Left ventricle myocardium inferior (tissue), 1 donor: ENCODE data around the gene SPINK8. TPM values are rescaled to one million over a fixed set of nuclear protein-coding genes. Genes with fewer than 3 reads are reported as not detected.

Experiments used
- DNase-seq: peaks from one replicate; pipeline ENCODE4 v3.0.0-alpha.2; 2020
- H3K27ac ChIP-seq: fragments of 200-600 bp; replicated peaks from 2 replicates; pipeline ENCODE4 v1.8.0; 2021
- H3K27me3 ChIP-seq: fragments of 200-600 bp; 2 replicates; pipeline ENCODE4 v1.8.0; 2021; ENCODE audit warnings: low read depth
- H3K36me3 ChIP-seq: fragments of 200-600 bp; 2 replicates; pipeline ENCODE4 v1.8.0; 2021
- H3K4me1 ChIP-seq: fragments of 200-600 bp; 2 replicates; pipeline ENCODE4 v1.8.0; 2021
- H3K4me3 ChIP-seq: fragments of 200-600 bp; 2 replicates; pipeline ENCODE4 v1.8.0; 2021; ENCODE audit warnings: mild to moderate bottlenecking, moderate library complexity
- H3K9me3 ChIP-seq: fragments of 200-600 bp; replicated peaks from 2 replicates; pipeline ENCODE4 v1.8.0; 2021
- intact Hi-C: fragments of 100-400 bp; cut with micrococcal nuclease; formaldehyde crosslinking; loops from one replicate; pipeline ENCODE4 v1.11.0; 2022
- microRNA-seq: library from miRNA; unstranded; fragments of <30 nt; microRNA quantifications from one replicate; pipeline ENCODE4 v1.2.0, GENCODE V29; 2020
- total RNA-seq: library from RNA; stranded (reverse); fragmentation: NEBNext Ultra II Directional; extraction: Animal tissue kit (Norgen Biotek cat#: 25700); gene quantifications from one replicate; pipeline ENCODE4 v1.2.1, GENCODE V29; 2021
- TF ChIP-seq, protein P1 (sequence below): fragments of 200-600 bp; IDR thresholded peaks from 2 replicates; pipeline ENCODE4 v1.8.0; 2021; ENCODE audit warnings: antibody characterized with exemption, mild to moderate bottlenecking, borderline replicate concordance
- donor health status: DM: no; HTN: yes; CAD: no; lungs with severe emphysema.

Gene SPINK8
- total RNA-seq, 1 donor from 2014 or later = not detected

- Histone ChIP-seq H3K9me3 (no peaks in the 10 kb centered on the region), H3K4me3 (no peak overlapping the region), H3K27ac (no peak overlapping the region), H3K27me3 (no peaks in the 10 kb centered on the region), H3K4me1 (peaks cover 12% of the 10 kb centered on the region), H3K36me3 (peaks cover 30% of the 10 kb centered on the region)
- intact Hi-C loops = no loop called here
- TF ChIP-seq, protein P1, sequence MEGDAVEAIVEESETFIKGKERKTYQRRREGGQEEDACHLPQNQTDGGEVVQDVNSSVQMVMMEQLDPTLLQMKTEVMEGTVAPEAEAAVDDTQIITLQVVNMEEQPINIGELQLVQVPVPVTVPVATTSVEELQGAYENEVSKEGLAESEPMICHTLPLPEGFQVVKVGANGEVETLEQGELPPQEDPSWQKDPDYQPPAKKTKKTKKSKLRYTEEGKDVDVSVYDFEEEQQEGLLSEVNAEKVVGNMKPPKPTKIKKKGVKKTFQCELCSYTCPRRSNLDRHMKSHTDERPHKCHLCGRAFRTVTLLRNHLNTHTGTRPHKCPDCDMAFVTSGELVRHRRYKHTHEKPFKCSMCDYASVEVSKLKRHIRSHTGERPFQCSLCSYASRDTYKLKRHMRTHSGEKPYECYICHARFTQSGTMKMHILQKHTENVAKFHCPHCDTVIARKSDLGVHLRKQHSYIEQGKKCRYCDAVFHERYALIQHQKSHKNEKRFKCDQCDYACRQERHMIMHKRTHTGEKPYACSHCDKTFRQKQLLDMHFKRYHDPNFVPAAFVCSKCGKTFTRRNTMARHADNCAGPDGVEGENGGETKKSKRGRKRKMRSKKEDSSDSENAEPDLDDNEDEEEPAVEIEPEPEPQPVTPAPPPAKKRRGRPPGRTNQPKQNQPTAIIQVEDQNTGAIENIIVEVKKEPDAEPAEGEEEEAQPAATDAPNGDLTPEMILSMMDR = no peak
- DNase-seq = no peak
Observed at GRCh38 chr3:48269592-48269991, 63.9 kb downstream of the SPINK8 start.

- TF ChIP-seq, protein P1 = no peak
- no peak for DNase-seq
- peaks cover 35% of the 10 kb centered on the region for H3K36me3 ChIP-seq
- H3K9me3 ChIP-seq = no peaks in the 10 kb centered on the region
- H3K4me3 ChIP-seq = no peak overlapping the region
- H3K27ac ChIP-seq = no peak overlapping the region
- H3K27me3 ChIP-seq = no peaks in the 10 kb centered on the region
- peaks cover 12% of the 10 kb centered on the region for H3K4me1 ChIP-seq
- intact Hi-C loops = no loop called here
Observed at GRCh38 chr3:48268936-48269561, 64.4 kb downstream of the SPINK8 start.

GRCh38 chr3:48268381-48268935 lies 65.0 kb downstream of the SPINK8 start:
- intact Hi-C loops = no loop called here
- H3K4me3 ChIP-seq = no peak overlapping the region
- H3K9me3 ChIP-seq = no peaks in the 10 kb centered on the region
- peaks cover 41% of the 10 kb centered on the region for H3K36me3 ChIP-seq
- H3K27me3 ChIP-seq = no peaks in the 10 kb centered on the region
- H3K4me1 ChIP-seq = peaks cover 12% of the 10 kb centered on the region
- no peak for DNase-seq
- TF ChIP-seq, protein P1 = no peak
- H3K27ac ChIP-seq = no peak overlapping the region

DNA sequence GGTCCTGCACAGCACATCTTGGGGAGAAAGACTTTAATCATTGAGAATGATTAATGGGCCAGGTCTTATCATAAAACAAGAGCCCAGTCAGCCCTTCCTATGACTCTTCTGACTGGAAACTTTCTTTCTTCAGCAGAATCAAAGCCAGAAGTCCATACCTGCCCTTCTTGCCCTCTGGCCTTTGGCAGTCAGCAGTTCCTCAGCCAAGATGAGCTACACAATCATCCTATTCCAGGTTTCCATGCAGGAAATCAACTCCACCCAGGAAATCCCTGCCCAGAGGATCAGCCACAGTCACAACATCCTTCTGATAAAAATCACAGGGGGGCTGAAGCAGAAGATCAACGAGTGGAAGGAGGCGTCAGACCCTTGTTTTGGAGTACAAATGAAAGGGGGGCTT lies 65.7 kb downstream of the SPINK8 start:
- Histone ChIP-seq H3K9me3 (no peaks in the 10 kb centered on the region), H3K4me3 (no peak overlapping the region), H3K27ac (no peak overlapping the region), H3K27me3 (no peaks in the 10 kb centered on the region), H3K4me1 (peaks cover 12% of the 10 kb centered on the region), H3K36me3 (peaks cover 47% of the 10 kb centered on the region)
- no peak for DNase-seq
- TF ChIP-seq, protein P1 = no peak
- intact Hi-C loops = no loop called here

- peaks cover 11% of the 10 kb centered on the region for H3K9me3 ChIP-seq
- intact Hi-C loops = no loop called here
- peaks cover 50% of the 10 kb centered on the region for H3K36me3 ChIP-seq
- DNase-seq = no peak
- no peak overlapping the region for H3K27ac ChIP-seq
- no peak overlapping the region for H3K4me3 ChIP-seq
- no peaks in the 10 kb centered on the region for H3K4me1 ChIP-seq
- H3K27me3 ChIP-seq = no peaks in the 10 kb centered on the region
- TF ChIP-seq, protein P1 = no peak
Observed at GRCh38 chr3:48258530-48258929, 74.9 kb downstream of the SPINK8 start.

Small RNAs within 50 kb of the gene (microRNA-seq; reads per million reads assigned to microRNA genes)
- gene MIR2115 = not detected

Other genes with a start within 250 kb of the SPINK8 start
- gene CDC25A, start 145.2 kb downstream of the SPINK8 start, total RNA-seq = 0.52 TPM
- gene CAMP, start 110.2 kb downstream of the SPINK8 start, total RNA-seq = not detected
- 6.6 TPM for gene ZNF589, start 92.6 kb downstream of the SPINK8 start, total RNA-seq
- gene NME6, start 32.3 kb downstream of the SPINK8 start, total RNA-seq = 20.4 TPM
- gene FBXW12, start 38.6 kb upstream of the SPINK8 start, total RNA-seq = not detected
- gene PLXNB1, start 96.4 kb upstream of the SPINK8 start, total RNA-seq = 42.6 TPM
- 13.9 TPM for gene CCDC51, start 106.5 kb upstream of the SPINK8 start, total RNA-seq
- 258 TPM for gene TMA7, start 106.6 kb upstream of the SPINK8 start, total RNA-seq
- gene ATRIP, start 113.1 kb upstream of the SPINK8 start, total RNA-seq = 4.3 TPM
- 47.3 TPM for gene SHISA5, start 170.5 kb upstream of the SPINK8 start, total RNA-seq
- gene PFKFB4, start 223.1 kb upstream of the SPINK8 start, total RNA-seq = 1.5 TPM
- gene UCN2, start 230.1 kb upstream of the SPINK8 start, total RNA-seq = 0.19 TPM